ENCODE measurements around the gene TESK2.

TESK2 gene

GRCh38 chr1:45448357-45448756 is 42.6 kb downstream of the TESK2 start:
- Histone ChIP-seq H3K4me2 (no peak overlapping the region), H3K36me3 (no peaks in the 10 kb centered on the region), H3K9me3 (no peaks in the 10 kb centered on the region), H3K4me3 (no peak overlapping the region), H3K27ac (no peak overlapping the region), H4K20me1 (no peaks in the 10 kb centered on the region), H3K27me3 (no peaks in the 10 kb centered on the region), H3K4me1 (no peaks in the 10 kb centered on the region), H3K9ac (no peak overlapping the region)
- TF ChIP-seq Cebpa-rat (IDR thresholded peaks at IDR 0.05): no peak

- Histone ChIP-seq H3K9me3 (no peaks in the 10 kb centered on the region), H3K4me1 (no peaks in the 10 kb centered on the region), H3K4me2 (no peak overlapping the region), H4K20me1 (no peaks in the 10 kb centered on the region), H3K4me3 (no peak overlapping the region), H3K36me3 (no peaks in the 10 kb centered on the region), H3K9ac (no peak overlapping the region), H3K27ac (no peak overlapping the region), H3K27me3 (no peaks in the 10 kb centered on the region)
- no peak for TF ChIP-seq Cebpa-rat (IDR thresholded peaks at IDR 0.05)
Measured at GRCh38 chr1:45446950-45447672, 43.9 kb downstream of the TESK2 start.

- no peaks in the 10 kb centered on the region for H3K4me1 ChIP-seq
- no peak overlapping the region for H3K4me2 ChIP-seq
- TF ChIP-seq Cebpa-rat (IDR thresholded peaks at IDR 0.05): no peak
- no peaks in the 10 kb centered on the region for H3K27me3 ChIP-seq
- no peak overlapping the region for H3K27ac ChIP-seq
- H4K20me1 ChIP-seq: no peaks in the 10 kb centered on the region
- no peaks in the 10 kb centered on the region for H3K36me3 ChIP-seq
- H3K9ac ChIP-seq: no peak overlapping the region
- H3K4me3 ChIP-seq: no peak overlapping the region
- no peaks in the 10 kb centered on the region for H3K9me3 ChIP-seq
Measured at GRCh38 chr1:45446530-45446929, 44.4 kb downstream of the TESK2 start.

- Histone ChIP-seq H3K4me1 (no peaks in the 10 kb centered on the region), H3K9me3 (no peaks in the 10 kb centered on the region), H4K20me1 (no peaks in the 10 kb centered on the region), H3K4me3 (no peak overlapping the region), H3K27me3 (no peaks in the 10 kb centered on the region), H3K27ac (no peak overlapping the region), H3K9ac (no peak overlapping the region), H3K4me2 (no peak overlapping the region), H3K36me3 (no peaks in the 10 kb centered on the region)
- no peak for TF ChIP-seq Cebpa-rat (IDR thresholded peaks at IDR 0.05)
Measured at GRCh38 chr1:45444609-45445131, 46.3 kb downstream of the TESK2 start.

GRCh38 chr1:45443580-45444446 is 47.1 kb downstream of the TESK2 start:
- no peak overlapping the region for H3K27ac ChIP-seq
- no peaks in the 10 kb centered on the region for H3K27me3 ChIP-seq
- H3K9ac ChIP-seq: no peak overlapping the region
- no peak overlapping the region for H3K4me3 ChIP-seq
- no peak overlapping the region for H3K4me2 ChIP-seq
- H3K36me3 ChIP-seq: no peaks in the 10 kb centered on the region
- TF ChIP-seq Cebpa-rat (IDR thresholded peaks at IDR 0.05): no peak
- H4K20me1 ChIP-seq: no peaks in the 10 kb centered on the region
- no peaks in the 10 kb centered on the region for H3K4me1 ChIP-seq
- H3K9me3 ChIP-seq: no peaks in the 10 kb centered on the region

GRCh38 chr1:45442272-45442671 is 48.7 kb downstream of the TESK2 start:
- H3K9ac ChIP-seq: no peak overlapping the region
- H3K9me3 ChIP-seq: no peaks in the 10 kb centered on the region
- no peaks in the 10 kb centered on the region for H3K27me3 ChIP-seq
- H4K20me1 ChIP-seq: no peaks in the 10 kb centered on the region
- no peaks in the 10 kb centered on the region for H3K36me3 ChIP-seq
- no peaks in the 10 kb centered on the region for H3K4me1 ChIP-seq
- H3K4me3 ChIP-seq: no peak overlapping the region
- no peak for TF ChIP-seq Cebpa-rat (IDR thresholded peaks at IDR 0.05)
- no peak overlapping the region for H3K4me2 ChIP-seq
- no peak overlapping the region for H3K27ac ChIP-seq

- no peaks in the 10 kb centered on the region for H3K27me3 ChIP-seq
- no peak overlapping the region for H3K4me3 ChIP-seq
- TF ChIP-seq Cebpa-rat (IDR thresholded peaks at IDR 0.05): no peak
- H4K20me1 ChIP-seq: no peaks in the 10 kb centered on the region
- H3K36me3 ChIP-seq: no peaks in the 10 kb centered on the region
- no peaks in the 10 kb centered on the region for H3K9me3 ChIP-seq
- H3K4me1 ChIP-seq: no peaks in the 10 kb centered on the region
- no peak overlapping the region for H3K4me2 ChIP-seq
- H3K9ac ChIP-seq: no peak overlapping the region
- no peak overlapping the region for H3K27ac ChIP-seq
Measured at GRCh38 chr1:45437323-45437722, 53.6 kb downstream of the TESK2 start.

- no peak overlapping the region for H3K9ac ChIP-seq
- no peak overlapping the region for H3K4me2 ChIP-seq
- no peak for TF ChIP-seq Cebpa-rat (IDR thresholded peaks at IDR 0.05)
- no peak overlapping the region for H3K27ac ChIP-seq
- no peaks in the 10 kb centered on the region for H3K27me3 ChIP-seq
- no peaks in the 10 kb centered on the region for H3K9me3 ChIP-seq
- no peak overlapping the region for H3K4me3 ChIP-seq
- H3K36me3 ChIP-seq: no peaks in the 10 kb centered on the region
- H4K20me1 ChIP-seq: no peaks in the 10 kb centered on the region
- H3K4me1 ChIP-seq: 0 out of 2 replicates have a peak, but pooled peaks cover 14% of the 10 kb centered on the region
Measured at GRCh38 chr1:45430490-45430889, 60.5 kb downstream of the TESK2 start.

GRCh38 chr1:45429561-45430159 is 61.3 kb downstream of the TESK2 start:
- Histone ChIP-seq H4K20me1 (no peaks in the 10 kb centered on the region), H3K9me3 (no peaks in the 10 kb centered on the region), H3K27me3 (no peaks in the 10 kb centered on the region), H3K27ac (no peak overlapping the region), H3K4me1 (0 out of 2 replicates have a peak, but pooled peaks cover 14% of the 10 kb centered on the region), H3K36me3 (no peaks in the 10 kb centered on the region), H3K4me2 (no peak overlapping the region), H3K9ac (no peak overlapping the region), H3K4me3 (no peak overlapping the region)
- TF ChIP-seq Cebpa-rat (IDR thresholded peaks at IDR 0.05): no peak
